K562 (cell line): ENCODE data around the gene MRPL10. TPM values are rescaled to one million over a fixed set of nuclear protein-coding genes. Genes with fewer than 3 reads are reported as not detected.

Experiments used
- CC2D1A ChIP-seq: fragments of 450-650 bp; IDR thresholded peaks from 2 replicates; pipeline ENCODE4 v1.6.1; 2017; ENCODE audit warnings: mild to moderate bottlenecking
- CEBPG ChIP-seq, 3 experiments: fragments of 200-800 bp in 1 of 3; sonication (Bioruptor generic) in 1 of 3; sonication (generic) in 1 of 3; formaldehyde crosslinking in 1 of 3; IDR thresholded peaks in 2 of 3; conservative IDR thresholded peaks in 1 of 3; 2 replicates each; pipeline versions ENCODE4 v1.6.1 to v1.8.0; 2016 to 2022; ENCODE audit warnings: missing compliant biosample characterization in 2 of 3, missing genetic modification characterization in 2 of 3, mild to moderate bottlenecking in 1 of 3, missing genetic modification reagents in 1 of 3
- ETS2 ChIP-seq: IDR thresholded peaks from 2 replicates; pipeline ENCODE4 v1.6.1; 2016; ENCODE audit warnings: borderline replicate concordance, missing genetic modification characterization, mild to moderate bottlenecking, moderate library complexity, missing compliant biosample characterization; ENCODE audit not compliant: poor library complexity, severe bottlenecking
- HNRNPH1 ChIP-seq: fragments of 200-400 bp; formaldehyde crosslinking; optimal IDR thresholded peaks from 2 replicates; pipeline ENCODE3; 2017; ENCODE audit warnings: low read depth, mild to moderate bottlenecking, low read length, moderate library complexity
- KAT7 ChIP-seq: sonication (generic); formaldehyde crosslinking; IDR thresholded peaks from 2 replicates; pipeline ENCODE4 v1.8.0; 2022; ENCODE audit warnings: missing genetic modification reagents, mild to moderate bottlenecking, borderline replicate concordance
- MBD2 ChIP-seq: sonication (generic); IDR thresholded peaks from 2 replicates; pipeline ENCODE4 v1.6.1; 2016; ENCODE audit warnings: low read depth, borderline replicate concordance
- NR0B1 ChIP-seq: fragments of 450-650 bp; IDR thresholded peaks from one replicate; pipeline ENCODE4 v1.6.1; 2018; ENCODE audit warnings: mild to moderate bottlenecking, moderate library complexity; ENCODE audit not compliant: partially characterized antibody
- PATZ1 ChIP-seq: fragments of 250-450 bp; sonication (Bioruptor Pico); IDR thresholded peaks from 2 replicates; pipeline ENCODE4 v1.5.0; 2020; ENCODE audit warnings: mild to moderate bottlenecking, borderline replicate concordance
- RBM34 ChIP-seq: fragments of 200-400 bp; formaldehyde crosslinking; IDR thresholded peaks from 2 replicates; pipeline ENCODE4 v1.6.1; 2018; ENCODE audit warnings: low read length, borderline replicate concordance; ENCODE audit not compliant: insufficient read depth
- SRSF7 ChIP-seq: fragments of 200-400 bp; formaldehyde crosslinking; optimal IDR thresholded peaks from 2 replicates; pipeline ENCODE3; 2017; ENCODE audit warnings: mild to moderate bottlenecking, low read depth, low read length
- THRA ChIP-seq: fragments of 450-650 bp; IDR thresholded peaks from 2 replicates; pipeline ENCODE4 v1.6.1; 2017; ENCODE audit warnings: mild to moderate bottlenecking, moderate library complexity
- ZNF134 ChIP-seq: fragments of 250-450 bp; sonication (Bioruptor Pico); conservative IDR thresholded peaks from 2 replicates; pipeline ENCODE4 v1.4.0; 2020
- polyA plus RNA-seq, 8 experiments: library from polyadenylated mRNA; depleted of rRNA in 4 of 8; stranded (reverse) in 5 of 8; unstranded in 3 of 8; fragments of >200 nt; fragmentation: Nextera tagmentation in 2 of 8; fragmentation: Illumina TruSeq in 1 of 8; extraction: Ambion mirVana in 2 of 8; extraction: Trizol in 1 of 8; gene quantifications; 2 replicates each; pipeline versions ENCODE4 v1.2.1 to v1.2.3, GENCODE V29; 2011 to 2014; ENCODE audit warnings: inconsistent platforms in 1 of 8, missing spikeins in 1 of 8
- total RNA-seq, 7 experiments: library from RNA; depleted of rRNA in 6 of 7; stranded (reverse); fragments of >200 nt in 6 of 7; fragmentation: Illumina TruSeq in 2 of 7; extraction: Trizol in 2 of 7; gene quantifications; 2 replicates each; pipeline versions ENCODE4 v1.2.1 to v1.2.3, GENCODE V29; 2011 to 2021; ENCODE audit warnings: low replicate concordance in 1 of 7
- TF ChIP-seq, protein P1 (sequence below): fragments of 450-650 bp; formaldehyde crosslinking; IDR thresholded peaks from 2 replicates; pipeline ENCODE4 v1.4.0; 2020; ENCODE audit warnings: mild to moderate bottlenecking, mixed read lengths
- TF ChIP-seq, protein P2 (sequence below): fragments of 200-800 bp; sonication (Bioruptor generic); IDR thresholded peaks from 2 replicates; pipeline ENCODE4 v1.6.1; 2017; ENCODE audit warnings: missing genetic modification characterization, missing compliant biosample characterization
- TF ChIP-seq, protein P3 (sequence below): fragments of 250-450 bp; sonication (Bioruptor Pico); IDR thresholded peaks from 2 replicates; pipeline ENCODE4 v1.5.0; 2021; ENCODE audit warnings: mild to moderate bottlenecking, moderate library complexity

The MRPL10 gene
- total and polyA plus RNA-seq, 9 of the 15 experiments (the other 6 are each of a cell fraction or from before 2014, with no cell fraction given): 27.8 to 105 (median 67.3) TPM

DNA sequence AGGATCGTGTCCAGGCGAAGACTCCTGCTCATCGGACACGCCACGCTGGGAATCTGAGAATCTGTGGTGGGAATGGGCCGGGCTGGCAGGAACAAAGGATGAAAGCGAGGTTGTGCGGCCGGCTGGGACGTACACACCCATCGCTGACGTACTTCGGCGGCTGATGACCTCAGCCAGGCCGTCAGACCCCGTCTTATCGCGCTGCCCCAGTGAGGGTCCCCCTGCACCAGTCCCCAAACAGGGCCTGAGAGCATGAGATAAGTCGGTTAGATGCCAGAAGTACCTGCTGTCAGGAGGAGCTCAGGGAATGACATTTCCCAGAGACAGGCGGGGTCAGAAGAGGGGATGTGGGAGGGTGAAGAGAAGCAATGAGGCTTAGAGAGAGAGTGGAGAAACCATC lies 35.6 kb upstream of the MRPL10 start (continued):
- TF ChIP-seq, protein P1, sequence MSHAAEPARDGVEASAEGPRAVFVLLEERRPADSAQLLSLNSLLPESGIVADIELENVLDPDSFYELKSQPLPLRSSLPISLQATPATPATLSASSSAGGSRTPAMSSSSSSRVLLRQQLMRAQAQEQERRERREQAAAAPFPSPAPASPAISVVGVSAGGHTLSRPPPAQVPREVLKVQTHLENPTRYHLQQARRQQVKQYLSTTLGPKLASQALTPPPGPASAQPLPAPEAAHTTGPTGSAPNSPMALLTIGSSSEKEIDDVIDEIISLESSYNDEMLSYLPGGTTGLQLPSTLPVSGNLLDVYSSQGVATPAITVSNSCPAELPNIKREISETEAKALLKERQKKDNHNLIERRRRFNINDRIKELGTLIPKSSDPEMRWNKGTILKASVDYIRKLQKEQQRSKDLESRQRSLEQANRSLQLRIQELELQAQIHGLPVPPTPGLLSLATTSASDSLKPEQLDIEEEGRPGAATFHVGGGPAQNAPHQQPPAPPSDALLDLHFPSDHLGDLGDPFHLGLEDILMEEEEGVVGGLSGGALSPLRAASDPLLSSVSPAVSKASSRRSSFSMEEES (CRISPR knock-in tag): no peak
- TF ChIP-seq, protein P2, sequence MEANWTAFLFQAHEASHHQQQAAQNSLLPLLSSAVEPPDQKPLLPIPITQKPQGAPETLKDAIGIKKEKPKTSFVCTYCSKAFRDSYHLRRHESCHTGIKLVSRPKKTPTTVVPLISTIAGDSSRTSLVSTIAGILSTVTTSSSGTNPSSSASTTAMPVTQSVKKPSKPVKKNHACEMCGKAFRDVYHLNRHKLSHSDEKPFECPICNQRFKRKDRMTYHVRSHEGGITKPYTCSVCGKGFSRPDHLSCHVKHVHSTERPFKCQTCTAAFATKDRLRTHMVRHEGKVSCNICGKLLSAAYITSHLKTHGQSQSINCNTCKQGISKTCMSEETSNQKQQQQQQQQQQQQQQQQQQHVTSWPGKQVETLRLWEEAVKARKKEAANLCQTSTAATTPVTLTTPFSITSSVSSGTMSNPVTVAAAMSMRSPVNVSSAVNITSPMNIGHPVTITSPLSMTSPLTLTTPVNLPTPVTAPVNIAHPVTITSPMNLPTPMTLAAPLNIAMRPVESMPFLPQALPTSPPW (CRISPR knock-in tag): peak; percentile 94
- TF ChIP-seq, protein P3, sequence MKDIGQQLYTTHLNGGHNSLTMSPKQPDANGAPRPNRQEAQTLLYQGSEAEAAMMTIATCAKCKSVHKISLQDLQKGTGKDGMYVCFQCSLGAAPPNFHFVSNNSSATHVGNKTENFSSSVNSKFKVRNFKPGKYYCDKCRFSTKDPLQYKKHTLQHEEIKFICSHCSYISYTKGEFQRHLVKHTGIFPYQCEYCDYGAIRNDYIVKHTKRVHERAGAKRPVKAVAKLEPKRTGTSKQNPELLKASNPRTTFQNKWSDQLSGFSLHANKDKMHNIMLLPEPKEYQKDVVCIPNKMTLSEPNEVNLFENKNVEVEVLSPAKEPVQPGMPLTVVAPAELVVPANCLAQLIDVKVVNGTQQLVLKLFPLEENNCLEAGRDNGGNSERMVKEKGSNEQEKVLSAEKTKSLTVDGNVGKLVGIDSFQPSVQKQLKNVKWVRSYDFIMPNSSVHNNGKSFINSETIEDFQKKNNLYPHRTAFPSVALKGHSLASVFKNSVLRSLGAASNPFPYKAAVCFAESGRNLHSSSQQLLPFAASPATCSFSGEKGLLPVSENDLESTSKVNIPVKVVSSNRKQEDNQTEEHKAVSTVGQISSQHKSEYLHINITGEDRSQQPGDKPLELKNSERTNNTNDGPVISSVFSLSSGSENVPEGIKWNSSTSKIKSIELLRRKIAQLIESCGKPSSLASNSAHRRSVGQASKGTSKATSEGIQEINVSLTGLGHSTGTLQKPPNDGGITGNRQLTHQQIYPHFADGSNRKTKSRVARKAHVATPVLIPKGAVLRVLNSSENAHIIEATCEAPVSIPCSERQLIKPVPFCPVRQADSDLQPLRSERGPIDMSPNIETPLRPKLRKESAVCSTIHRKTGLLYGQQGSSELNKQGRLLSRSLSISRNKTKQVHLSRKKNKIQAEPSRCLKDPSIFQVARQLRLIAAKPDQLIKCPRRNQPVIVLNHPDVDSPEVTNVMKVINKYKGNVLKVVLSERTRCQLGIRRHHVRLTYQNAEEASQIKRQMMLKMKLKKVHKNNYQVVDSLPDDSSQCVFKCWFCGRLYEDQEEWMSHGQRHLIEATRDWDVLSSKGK (CRISPR knock-in tag): no peak
- TF ChIP-seq PATZ1 (CRISPR knock-in tag) (no peak), THRA (no peak), SRSF7 (no peak), NR0B1 (no peak), ZNF134 (CRISPR knock-in tag) (peak; percentile 80), CC2D1A (peak; percentile 98), HNRNPH1 (no peak), KAT7 (CRISPR knock-in tag) (0 out of 2 replicates have a peak, but pooled peaks have one; percentile 69), MBD2 (peak; percentile 95), RBM34 (no peak), CEBPG (CRISPR knock-in tag; IDR thresholded peaks at IDR 0.05) (no peak), CEBPG (tag; conservative IDR thresholded peaks at IDR 0.05 in 1 of 2, IDR thresholded peaks at IDR 0.05 in 1 of 2) (no peak), ETS2 (tag) (no peak)
